Esophagus muscularis mucosa (tissue), 4 donors: ENCODE results near the gene ST8SIA6. TPM values are rescaled to one million over a fixed set of nuclear protein-coding genes. Genes with fewer than 3 reads are reported as not detected.

Experiments used
- DNase-seq: peaks from one replicate; pipeline ENCODE4 v3.0.0-alpha.2; 2017; ENCODE audit errors: extremely low spot score
- H3K27ac ChIP-seq, 4 donors: fragments of 200-600 bp; sonication (generic); replicated peaks in 1 of 4; 1 replicate in 3 of 4; 2 replicates in 1 of 4; pipeline ENCODE4 v1.5.1; 2016 to 2019; ENCODE audit warnings: mild to moderate bottlenecking in 1 of 4
- H3K27me3 ChIP-seq, 4 donors: fragments of 200-600 bp; sonication (generic); one replicate each; pipeline versions ENCODE4 v1.5.1 to v1.6.0; 2016 to 2019
- H3K36me3 ChIP-seq, 4 donors: fragments of 200-600 bp; sonication (generic); one replicate each; pipeline ENCODE4 v1.5.1; 2016 to 2019
- H3K4me1 ChIP-seq, 4 donors: fragments of 200-600 bp; sonication (generic); one replicate each; pipeline ENCODE4 v1.5.1; 2016 to 2019
- H3K4me3 ChIP-seq, 4 donors: fragments of 200-600 bp; sonication (generic); 1 replicate in 2 of 4; 2 replicates in 2 of 4; pipeline ENCODE4 v1.5.1; 2016 to 2019; ENCODE audit warnings: mild to moderate bottlenecking in 4 of 4, moderate library complexity in 1 of 4
- H3K9me3 ChIP-seq, 4 donors: fragments of 200-600 bp; sonication (generic); 1 replicate in 3 of 4; 2 replicates in 1 of 4; pipeline ENCODE4 v1.5.1; 2016 to 2019
- CTCF ChIP-seq, 3 experiments: fragments of 200-600 bp in 2 of 3; fragments of 450-650 bp in 1 of 3; sonication (generic) in 2 of 3; IDR thresholded peaks; one replicate each; pipeline ENCODE4 v1.5.1; 2017 to 2019; ENCODE audit warnings: antibody characterized with exemption in 3 of 3, mild to moderate bottlenecking in 2 of 3, moderate library complexity in 1 of 3
- EP300 ChIP-seq: sonication (generic); formaldehyde crosslinking; IDR thresholded peaks from one replicate; pipeline ENCODE4 v1.6.1; 2017; ENCODE audit warnings: antibody characterized with exemption
- POLR2A ChIP-seq: fragments of 450-650 bp; IDR thresholded peaks from one replicate; pipeline ENCODE4 v1.6.1; 2017; ENCODE audit warnings: antibody characterized with exemption, moderate library complexity, mild to moderate bottlenecking, low read depth
- POLR2AphosphoS5 ChIP-seq, 2 donors: sonication (generic); formaldehyde crosslinking; IDR thresholded peaks; one replicate each; pipeline ENCODE4 v1.6.1; 2017; ENCODE audit warnings: antibody characterized with exemption in 2 of 2
- WGBS: methylation state at CpG from one replicate; pipeline ENCODE4 v1.1.5; 2018; 5-methylcytosine and 5-hydroxymethylcytosine counted together
- intact Hi-C: fragments of 100-400 bp; cut with DNase I; formaldehyde crosslinking; loops from one replicate; pipeline ENCODE4 v1.15.1; 2023
- small RNA-seq, 3 donors: library from RNA; depleted of rRNA; stranded (forward); fragments of <200 nt; gene quantifications; one replicate each; pipeline ENCODE3, GENCODE V24; 2016
- total RNA-seq, 4 donors: library from RNA; depleted of rRNA; stranded (reverse); fragments of >200 nt; gene quantifications; one replicate each; pipeline versions ENCODE4 v1.1.0 to v1.2.1, GENCODE V29; 2016

Gene ST8SIA6
- total RNA-seq, 4 donors from 2014 or later = 1.2 to 1.8 (median 1.3) TPM

GRCh38 chr10:17276756-17277424, 177.5 kb downstream of the ST8SIA6 start:
- TF ChIP-seq POLR2AphosphoS5 (IDR thresholded peaks at IDR 0.05) (no peak), POLR2A (no peak), EP300 (no peak), CTCF (IDR thresholded peaks at IDR 0.05) (no peak)
- Histone ChIP-seq H3K4me3 (no peak overlapping the region), H3K27ac (no peak overlapping the region), H3K9me3 (peaks cover 0 to 8% (median 7%) of the 10 kb centered on the region in 4 donors), H3K36me3 (no peaks in the 10 kb centered on the region), H3K4me1 (no peaks in the 10 kb centered on the region), H3K27me3 (no peaks in the 10 kb centered on the region)
- 89% methylated on average over 9 of the region's 9 CpGs for WGBS
- intact Hi-C loops = no loop called here
- no peak for DNase-seq

- no peak for DNase-seq
- intact Hi-C loops = no loop called here
- H3K4me1 ChIP-seq = no peaks in the 10 kb centered on the region
- H3K27me3 ChIP-seq = peaks cover 0 to 11% (median 0%) of the 10 kb centered on the region in 4 donors
- WGBS = 72% methylated on average over 2 of the region's 2 CpGs
- TF ChIP-seq EP300 = no peak
- TF ChIP-seq CTCF (IDR thresholded peaks at IDR 0.05) = no peak
- TF ChIP-seq POLR2A = no peak
- no peak for TF ChIP-seq POLR2AphosphoS5 (IDR thresholded peaks at IDR 0.05)
- H3K4me3 ChIP-seq = no peak overlapping the region
- H3K27ac ChIP-seq = no peak overlapping the region
- peaks cover 0 to 8% (median 7%) of the 10 kb centered on the region in 4 donors for H3K9me3 ChIP-seq
- H3K36me3 ChIP-seq = no peaks in the 10 kb centered on the region
These were observed 181.0 kb downstream of the ST8SIA6 start for GRCh38 chr10:17273403-17273802.

- H3K27me3 ChIP-seq = peaks cover 0 to 12% (median 0%) of the 10 kb centered on the region in 4 donors
- intact Hi-C loops = no loop called here
- no peak overlapping the region for H3K27ac ChIP-seq
- 98% methylated on average over 12 of the region's 12 CpGs for WGBS
- H3K9me3 ChIP-seq = peaks cover 0 to 8% (median 7%) of the 10 kb centered on the region in 4 donors
- H3K4me1 ChIP-seq = no peaks in the 10 kb centered on the region
- DNase-seq = no peak
- TF ChIP-seq POLR2AphosphoS5 (IDR thresholded peaks at IDR 0.05) (no peak), EP300 (no peak), CTCF (IDR thresholded peaks at IDR 0.05) (no peak), POLR2A (no peak)
- H3K36me3 ChIP-seq = no peaks in the 10 kb centered on the region
- no peak overlapping the region for H3K4me3 ChIP-seq
These were observed 181.7 kb downstream of the ST8SIA6 start for GRCh38 chr10:17272648-17273047.

Small RNA genes lying within 50 kb of the gene (small RNA-seq; reads per million reads assigned to genes)
- gene RF00019 = 0 reads per million in 3 donors

Other genes with a start within 250 kb of the ST8SIA6 start
- 1,000 to 10,000 TPM; 1,242 to 2,218 (median 1,951) TPM for gene VIM, start 226.4 kb downstream of the ST8SIA6 start, total RNA-seq
- gene HACD1, start 162.8 kb upstream of the ST8SIA6 start, total RNA-seq = 10 to 100 TPM; 51.9 to 79.9 (median 71.2) TPM
- gene STAM, start 189.6 kb upstream of the ST8SIA6 start, total RNA-seq = 10 to 100 TPM; 15.6 to 18.8 (median 17.4) TPM